B cell (primary cell): ENCODE measurements around the gene ST8SIA6. TPM values are rescaled to one million over a fixed set of nuclear protein-coding genes. Genes with fewer than 3 reads are reported as not detected.
A peak's percentile ranks its signal among the peaks of the same experiment; 100 is the strongest.

ENCODE experiments used
- ATAC-seq: fragments of 200-7000 bp; cut with Tn5 transposase; one replicate; pipeline ENCODE4 v1.10.0; 2021; ENCODE audit warnings: low read depth, mild to moderate bottlenecking, moderate number of reproducible peaks, moderate library complexity
- CTCF ChIA-PET: fragments of 350-600 bp; sonication (Branson Sonifier 250); formaldehyde crosslinking; loops from one replicate; lab custom pipeline; 2021; ENCODE audit warnings: antibody characterized with exemption, inconsistent platforms; lab: Charles Lee
- POLR2A ChIA-PET: fragments of 350-600 bp; sonication (Branson Sonifier 250); formaldehyde crosslinking; loops from one replicate; lab custom pipeline; 2021; ENCODE audit warnings: antibody characterized with exemption; lab: Charles Lee
- DNase-seq: peaks from one replicate; pipeline ENCODE4 v3.0.0; 2013
- H2AFZ ChIP-seq: 2 replicates; pipeline ENCODE4 v1.6.1; 2012; ENCODE audit warnings: mild to moderate bottlenecking, low read depth, low read length; ENCODE audit not compliant: insufficient read depth, poor library complexity, severe bottlenecking
- H3K27ac ChIP-seq, 2 donors: 1 replicate in 1 of 2; 2 replicates in 1 of 2; pipeline ENCODE4 v1.5.1; 2012 to 2013; ENCODE audit warnings: low read length in 2 of 2, mild to moderate bottlenecking in 2 of 2, moderate library complexity in 1 of 2
- H3K27me3 ChIP-seq, 4 experiments: fragments of 200-600 bp in 1 of 4; sonication (generic) in 1 of 4; replicated peaks in 1 of 4; 1 replicate in 2 of 4; 2 replicates in 2 of 4; pipeline versions ENCODE4 v1.6.1 to v1.7.0; 2013 to 2016; ENCODE audit warnings: low read length in 3 of 4, mild to moderate bottlenecking in 2 of 4, mixed read lengths in 1 of 4, moderate library complexity in 1 of 4; ENCODE audit not compliant: insufficient read depth in 4 of 4, control insufficient read depth in 3 of 4; ENCODE audit errors: control extremely low read depth in 1 of 4
- H3K36me3 ChIP-seq, 2 experiments: replicated peaks in 1 of 2; 1 replicate in 1 of 2; 2 replicates in 1 of 2; pipeline versions ENCODE4 v1.6.1 to v1.7.1; 2013; ENCODE audit warnings: low read length in 1 of 2; ENCODE audit not compliant: insufficient read depth in 2 of 2, control insufficient read depth in 1 of 2; ENCODE audit errors: control extremely low read depth in 1 of 2, extremely low read depth in 1 of 2
- H3K4me1 ChIP-seq, 2 donors: fragments of 200-600 bp in 1 of 2; sonication (generic) in 1 of 2; 1 replicate in 1 of 2; 2 replicates in 1 of 2; pipeline versions ENCODE4 v1.5.1 to v1.6.1; 2013 to 2017; ENCODE audit warnings: low read length in 2 of 2; ENCODE audit not compliant: control insufficient read depth in 2 of 2, insufficient read depth in 2 of 2
- H3K4me2 ChIP-seq: replicated peaks from 2 replicates; pipeline ENCODE3; 2012; ENCODE audit warnings: mild to moderate bottlenecking, low read depth, low read length; ENCODE audit not compliant: poor library complexity, severe bottlenecking
- H3K4me3 ChIP-seq, 5 experiments: fragments of 200-600 bp in 1 of 5; sonication (generic) in 1 of 5; 1 replicate in 3 of 5; 2 replicates in 2 of 5; pipeline versions ENCODE4 v1.5.1 to v1.7.0; 2011 to 2016; ENCODE audit warnings: low read length in 4 of 5, mild to moderate bottlenecking in 4 of 5, low read depth in 2 of 5, control low read depth in 1 of 5, moderate library complexity in 1 of 5; ENCODE audit not compliant: insufficient read depth in 1 of 5; ENCODE audit errors: control extremely low read depth in 1 of 5, extremely low read depth in 1 of 5
- H3K79me2 ChIP-seq: fragments of 200-600 bp; sonication (generic); one replicate; pipeline ENCODE4 v1.6.0; 2016; ENCODE audit warnings: low read length; ENCODE audit not compliant: control insufficient read depth, insufficient read depth
- H3K9ac ChIP-seq: fragments of 200-600 bp; sonication (generic); 2 replicates; pipeline ENCODE4 v1.6.1; 2017; ENCODE audit warnings: mild to moderate bottlenecking, low read length, moderate library complexity
- H3K9me3 ChIP-seq, 3 donors: one replicate each; pipeline versions ENCODE4 v1.6.1 to v1.7.1; 2013; ENCODE audit warnings: low read length in 2 of 3; ENCODE audit not compliant: control insufficient read depth in 2 of 3, insufficient read depth in 1 of 3; ENCODE audit errors: control extremely low read depth in 1 of 3
- H4K20me1 ChIP-seq: 2 replicates; pipeline ENCODE4 v1.6.0; 2012; ENCODE audit warnings: mild to moderate bottlenecking, low read length; ENCODE audit not compliant: insufficient read depth, control insufficient read depth, poor library complexity, severe bottlenecking
- H3K27ac Mint-ChIP-seq: one replicate; pipeline ENCODE4 v1.8.0; 2021; ENCODE audit warnings: mixed read lengths
- H3K27me3 Mint-ChIP-seq: one replicate; pipeline ENCODE4 v1.8.0; 2021; ENCODE audit warnings: mixed read lengths
- H3K4me1 Mint-ChIP-seq: one replicate; pipeline ENCODE4 v1.8.0; 2021; ENCODE audit warnings: mixed read lengths
- H3K4me3 Mint-ChIP-seq: one replicate; pipeline ENCODE4 v1.8.0; 2021; ENCODE audit warnings: mixed read lengths
- H3K9me3 Mint-ChIP-seq: one replicate; pipeline ENCODE4 v1.8.0; 2022; ENCODE audit warnings: mixed read lengths; ENCODE audit not compliant: insufficient read depth
- CTCF ChIP-seq: fragments of 200-600 bp; IDR thresholded peaks from one replicate; pipeline ENCODE4 v1.8.0; 2022; ENCODE audit warnings: antibody characterized with exemption, mild to moderate bottlenecking
- EZH2 ChIP-seq: IDR thresholded peaks from 2 replicates; pipeline ENCODE4 v1.6.1; 2012; ENCODE audit warnings: borderline replicate concordance, low read depth, mild to moderate bottlenecking, moderate library complexity, low read length; ENCODE audit not compliant: insufficient read depth, poor library complexity, severe bottlenecking
- WGBS: methylation state at CpG from one replicate; pipeline ENCODE4 v1.1.5; 2013; ENCODE audit warnings: missing lambda C conversion rate; ENCODE audit not compliant: insufficient coverage; 5-methylcytosine and 5-hydroxymethylcytosine counted together
- intact Hi-C: fragments of 100-400 bp; cut with micrococcal nuclease; formaldehyde crosslinking; loops from one replicate; pipeline ENCODE4 v1.10.0; 2022
- polyA plus RNA-seq: library from polyadenylated mRNA; depleted of rRNA; stranded (reverse); fragments of >200 nt; gene quantifications from 2 replicates; pipeline ENCODE4 v1.2.3, GENCODE V29; 2012
- total RNA-seq, 2 donors: library from RNA; stranded (reverse); fragments of 120-200 nt in 1 of 2; gene quantifications; 1 replicate in 1 of 2; 2 replicates in 1 of 2; pipeline versions ENCODE4 v1.2.3 to v1.2.4, GENCODE V29; 2013 to 2022

The ST8SIA6 gene
- total and polyA plus RNA-seq, 2 donors (not counting 1 experiment from before 2014, with no cell fraction given) = 0.04 TPM; not detected in 1

- H3K79me2 ChIP-seq = no peaks in the 10 kb centered on the region
- peaks cover 0 to 12% (median 5%) of the 10 kb centered on the region in 4 experiments for H3K27me3 ChIP-seq
- DNase-seq = no peak
- H4K20me1 ChIP-seq = no peaks in the 10 kb centered on the region
- H3K27ac ChIP-seq = no peak overlapping the region
- CTCF ChIA-PET = no interaction called here
- H3K9ac ChIP-seq = no peak overlapping the region
- WGBS = 60% methylated on average over 4 of the region's 6 CpGs
- no peak overlapping the region for H3K27ac Mint-ChIP-seq
- POLR2A ChIA-PET = no interaction called here
- H3K9me3 ChIP-seq = no peaks in the 10 kb centered on the region
- peaks cover 51% of the 10 kb centered on the region for H3K4me1 Mint-ChIP-seq
- H3K4me1 ChIP-seq = peaks cover 38% of the 10 kb centered on the region in 2 donors
- peak overlapping the region; percentile 71 for H3K4me2 ChIP-seq
- H3K36me3 ChIP-seq = no peaks in the 10 kb centered on the region
- peaks cover 30% of the 10 kb centered on the region for H3K27me3 Mint-ChIP-seq
- peak overlapping the region; percentile 77 for H2AFZ ChIP-seq
- ATAC-seq = no peak
- peak overlapping the region in 1 of 5 experiments; percentile 47 for H3K4me3 ChIP-seq
- peak overlapping the region; percentile 77 for H3K4me3 Mint-ChIP-seq
- TF ChIP-seq CTCF (no peak), EZH2 (no peak)
- H3K9me3 Mint-ChIP-seq = no peaks in the 10 kb centered on the region
- intact Hi-C loops = no loop called here
These were observed 26.6 kb downstream of the ST8SIA6 start for GRCh38 chr10:17427666-17428350.

GRCh38 chr10:17427201-17427600, 27.2 kb downstream of the ST8SIA6 start:
- H3K27ac Mint-ChIP-seq = no peak overlapping the region
- POLR2A ChIA-PET = no interaction called here
- WGBS = 100% methylated on average over 3 of the region's 3 CpGs

More at GRCh38 chr10:17427201-17427600, 27.2 kb downstream of the ST8SIA6 start:
- Histone ChIP-seq H3K9me3 (no peaks in the 10 kb centered on the region), H3K4me2 (no peak overlapping the region), H3K79me2 (no peaks in the 10 kb centered on the region), H3K9ac (no peak overlapping the region), H3K4me3 (no peak overlapping the region), H4K20me1 (no peaks in the 10 kb centered on the region), H3K36me3 (no peaks in the 10 kb centered on the region), H2AFZ (no peak overlapping the region), H3K4me1 (peaks cover 38% of the 10 kb centered on the region in 2 donors), H3K27ac (no peak overlapping the region), H3K27me3 (peaks cover 0 to 12% (median 5%) of the 10 kb centered on the region in 4 experiments)
- no peak overlapping the region for H3K4me3 Mint-ChIP-seq
- H3K4me1 Mint-ChIP-seq = peaks cover 51% of the 10 kb centered on the region
- DNase-seq = no peak
- CTCF ChIA-PET = interaction anchor here (0.9 kb wide), 1 partner anchor 38 kb away, joined by 6 read pairs; no protein-coding TSS in a partner anchor
- peaks cover 29% of the 10 kb centered on the region for H3K27me3 Mint-ChIP-seq
- ATAC-seq = no peak
- no peak for TF ChIP-seq EZH2
- no peak for TF ChIP-seq CTCF
- intact Hi-C loops = no loop called here
- H3K9me3 Mint-ChIP-seq = no peaks in the 10 kb centered on the region
